OCI-LY7 (cell line): ENCODE measurements around the gene BLOC1S2. TPM values are rescaled to one million over a fixed set of nuclear protein-coding genes. Genes with fewer than 3 reads are reported as not detected.

Experiments used
- BruUV-seq: library from RNA; stranded (reverse); fragments of 400-500 nt; replicated peaks from 2 replicates; lab custom pipeline; 2021; lab: Mats Ljungman, UMichigan
- CTCF ChIA-PET: fragments of 300-600 bp; sonication (Branson Sonifier 250); formaldehyde crosslinking; loops from one replicate; lab custom pipeline; 2022; ENCODE audit warnings: antibody characterized with exemption; ENCODE audit not compliant: unreplicated experiment; lab: Charles Lee
- POLR2A ChIA-PET: fragments of 300-600 bp; sonication (Branson Sonifier 250); formaldehyde crosslinking; loops from one replicate; lab custom pipeline; 2022; ENCODE audit warnings: antibody characterized with exemption; lab: Charles Lee
- DNase-seq: peaks from one replicate; pipeline ENCODE4 v3.0.0-alpha.2; 2015; ENCODE audit warnings: low spot score
- H2AFZ ChIP-seq: fragments of 200-600 bp; sonication (generic), shearing (Covaris generic); 2 replicates; pipeline ENCODE4 v1.6.1; 2014; ENCODE audit warnings: mild to moderate bottlenecking, antibody characterized with exemption, low read length, moderate library complexity
- H3K27ac ChIP-seq: fragments of 200-600 bp; sonication (generic); 2 replicates; pipeline ENCODE4 v1.5.1; 2014; ENCODE audit warnings: mixed run types, low read depth, mild to moderate bottlenecking, moderate library complexity, low read length, inconsistent platforms; ENCODE audit not compliant: poor library complexity, severe bottlenecking
- H3K36me3 ChIP-seq: fragments of 200-600 bp; sonication (generic); 2 replicates; pipeline ENCODE4 v1.6.1; 2014; ENCODE audit warnings: mild to moderate bottlenecking, antibody characterized with exemption, low read length, moderate library complexity, mixed read lengths; ENCODE audit not compliant: insufficient read depth
- H3K4me1 ChIP-seq: fragments of 200-600 bp; sonication (generic); 2 replicates; pipeline ENCODE4 v1.5.1; 2014; ENCODE audit warnings: mild to moderate bottlenecking, low read length; ENCODE audit not compliant: insufficient read depth, poor library complexity, severe bottlenecking
- H3K4me2 ChIP-seq: fragments of 200-600 bp; sonication (generic); 2 replicates; pipeline ENCODE4 v1.6.1; 2014; ENCODE audit warnings: mild to moderate bottlenecking, low read length
- H3K4me3 ChIP-seq: fragments of 200-600 bp; sonication (generic); 2 replicates; pipeline ENCODE4 v1.5.1; 2014; ENCODE audit warnings: mild to moderate bottlenecking, low read depth, low read length; ENCODE audit not compliant: poor library complexity, severe bottlenecking
- H3K79me2 ChIP-seq: fragments of 200-600 bp; sonication (generic); 2 replicates; pipeline ENCODE4 v1.6.1; 2016; ENCODE audit warnings: low read depth, mild to moderate bottlenecking, low read length, moderate library complexity, mixed read lengths; ENCODE audit not compliant: insufficient read depth
- H3K9me2 ChIP-seq: fragments of 200-600 bp; sonication (generic); 2 replicates; pipeline ENCODE4 v1.6.1; 2016; ENCODE audit warnings: mild to moderate bottlenecking, low read length, mixed read lengths; ENCODE audit not compliant: insufficient read depth
- H3K9me3 ChIP-seq: fragments of 200-600 bp; sonication (generic); 2 replicates; pipeline ENCODE4 v1.6.1; 2014; ENCODE audit warnings: mild to moderate bottlenecking, mixed run types, low read length, mixed read lengths
- H4K20me1 ChIP-seq: fragments of 200-600 bp; sonication (generic); 2 replicates; pipeline ENCODE4 v1.6.1; 2014; ENCODE audit warnings: mild to moderate bottlenecking, antibody characterized with exemption, low read length, moderate library complexity, mixed read lengths; ENCODE audit not compliant: insufficient read depth
- EZH2phosphoT487 ChIP-seq: fragments of 200-600 bp; sonication (generic); IDR thresholded peaks from 2 replicates; pipeline ENCODE4 v1.6.1; 2018; ENCODE audit warnings: low read depth, borderline replicate concordance, mild to moderate bottlenecking, mixed run types, antibody characterized with exemption, low read length, moderate library complexity, mixed read lengths
- intact Hi-C: fragments of 100-400 bp; cut with micrococcal nuclease; formaldehyde crosslinking; loops from one replicate; pipeline ENCODE4 v1.10.0; 2022; ENCODE audit not compliant: unreplicated experiment
- total RNA-seq, 2 experiments: library from RNA; depleted of rRNA in 1 of 2; stranded (reverse); fragments of >200 nt in 1 of 2; shearing (Covaris generic) in 1 of 2; gene quantifications; 2 replicates each; pipeline ENCODE4 v1.2.3, GENCODE V29; 2014 to 2022
- TF ChIP-seq, protein P1 (sequence below): fragments of 200-600 bp; sonication (generic); conservative IDR thresholded peaks from 2 replicates; pipeline ENCODE4 v1.5.1; 2014; ENCODE audit warnings: mild to moderate bottlenecking, antibody characterized with exemption, low read length, moderate library complexity, mixed read lengths

Gene BLOC1S2
- total RNA-seq, 2 experiments from 2014 or later: 39.7 to 54.8 TPM

- Histone ChIP-seq H4K20me1 (no peaks in the 10 kb centered on the region), H3K4me3 (no peak overlapping the region), H3K4me1 (peaks cover 9% of the 10 kb centered on the region), H3K4me2 (no peak overlapping the region), H3K27ac (no peak overlapping the region), H3K79me2 (no peaks in the 10 kb centered on the region), H3K36me3 (no peaks in the 10 kb centered on the region), H2AFZ (no peak overlapping the region), H3K9me3 (no peaks in the 10 kb centered on the region), H3K9me2 (no peaks in the 10 kb centered on the region)
- CTCF ChIA-PET: no interaction called here
- DNase-seq: no peak
- BruUV-seq: no TSS peak
- intact Hi-C loops: no loop called here
- POLR2A ChIA-PET: interaction anchor here (1.0 to 1.4 kb wide), 3 partner anchors 19 to 36 kb away, joined by 3 to 6 read pairs (median 3); no protein-coding TSS in a partner anchor
- no peak for TF ChIP-seq EZH2phosphoT487
- TF ChIP-seq, protein P1, sequence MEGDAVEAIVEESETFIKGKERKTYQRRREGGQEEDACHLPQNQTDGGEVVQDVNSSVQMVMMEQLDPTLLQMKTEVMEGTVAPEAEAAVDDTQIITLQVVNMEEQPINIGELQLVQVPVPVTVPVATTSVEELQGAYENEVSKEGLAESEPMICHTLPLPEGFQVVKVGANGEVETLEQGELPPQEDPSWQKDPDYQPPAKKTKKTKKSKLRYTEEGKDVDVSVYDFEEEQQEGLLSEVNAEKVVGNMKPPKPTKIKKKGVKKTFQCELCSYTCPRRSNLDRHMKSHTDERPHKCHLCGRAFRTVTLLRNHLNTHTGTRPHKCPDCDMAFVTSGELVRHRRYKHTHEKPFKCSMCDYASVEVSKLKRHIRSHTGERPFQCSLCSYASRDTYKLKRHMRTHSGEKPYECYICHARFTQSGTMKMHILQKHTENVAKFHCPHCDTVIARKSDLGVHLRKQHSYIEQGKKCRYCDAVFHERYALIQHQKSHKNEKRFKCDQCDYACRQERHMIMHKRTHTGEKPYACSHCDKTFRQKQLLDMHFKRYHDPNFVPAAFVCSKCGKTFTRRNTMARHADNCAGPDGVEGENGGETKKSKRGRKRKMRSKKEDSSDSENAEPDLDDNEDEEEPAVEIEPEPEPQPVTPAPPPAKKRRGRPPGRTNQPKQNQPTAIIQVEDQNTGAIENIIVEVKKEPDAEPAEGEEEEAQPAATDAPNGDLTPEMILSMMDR: no peak
These were observed 4.9 kb upstream of the BLOC1S2 start for GRCh38 chr10:100291356-100291755.

GRCh38 chr10:100289641-100290040 is 3.2 kb upstream of the BLOC1S2 start:
- H3K4me1 ChIP-seq: peaks cover 15% of the 10 kb centered on the region
- ChIA-PET CTCF (no interaction called here), POLR2A (no interaction called here)
- no peak overlapping the region for H3K27ac ChIP-seq
- peaks cover 13% of the 10 kb centered on the region; the same call in 1 of the 2 replicates for H3K79me2 ChIP-seq
- no peaks in the 10 kb centered on the region for H4K20me1 ChIP-seq
- intact Hi-C loops: no loop called here
- no peak for TF ChIP-seq EZH2phosphoT487
- TF ChIP-seq, protein P1: no peak
- H3K36me3 ChIP-seq: no peaks in the 10 kb centered on the region
- no peak overlapping the region for H3K4me3 ChIP-seq
- H3K4me2 ChIP-seq: no peak overlapping the region
- H3K9me3 ChIP-seq: no peaks in the 10 kb centered on the region
- H3K9me2 ChIP-seq: no peaks in the 10 kb centered on the region
- no peak overlapping the region for H2AFZ ChIP-seq
- DNase-seq: no peak
- BruUV-seq: no TSS peak

- TF ChIP-seq, protein P1: no peak
- no peak for TF ChIP-seq EZH2phosphoT487
- Histone ChIP-seq H3K4me3 (no peak overlapping the region), H3K27ac (no peak overlapping the region), H3K9me3 (no peaks in the 10 kb centered on the region), H4K20me1 (no peaks in the 10 kb centered on the region), H2AFZ (no peak overlapping the region), H3K4me1 (peaks cover 28% of the 10 kb centered on the region), H3K79me2 (peaks cover 28% of the 10 kb centered on the region; the same call in 1 of the 2 replicates), H3K36me3 (peaks cover 13% of the 10 kb centered on the region), H3K9me2 (no peaks in the 10 kb centered on the region), H3K4me2 (no peak overlapping the region)
- intact Hi-C loops: no loop called here
- ChIA-PET CTCF (no interaction called here), POLR2A (no interaction called here)
- BruUV-seq: no TSS peak
- DNase-seq: no peak
These were observed 1.7 kb upstream of the BLOC1S2 start for GRCh38 chr10:100288196-100288595.
